GM12801 (cell line): ENCODE measurements around the gene KRTAP5-4.

Experiments used
- TF ChIP-seq, protein P1 (sequence below): IDR thresholded peaks from one replicate; pipeline ENCODE4 v1.5.1; 2011; ENCODE audit warnings: control low read depth; ENCODE audit not compliant: insufficient read length; ENCODE audit errors: extremely low read depth

KRTAP5-4 gene, protein sequence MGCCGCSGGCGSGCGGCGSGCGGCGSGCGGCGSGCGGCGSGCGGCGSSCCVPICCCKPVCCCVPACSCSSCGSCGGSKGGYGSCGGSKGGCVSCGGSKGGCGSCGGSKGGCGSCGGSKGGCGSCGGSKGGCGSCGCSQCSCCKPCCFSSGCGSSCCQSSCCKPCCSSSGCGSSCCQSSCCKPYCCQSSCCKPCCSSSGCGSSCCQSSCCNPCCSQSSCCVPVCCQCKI

DNA sequence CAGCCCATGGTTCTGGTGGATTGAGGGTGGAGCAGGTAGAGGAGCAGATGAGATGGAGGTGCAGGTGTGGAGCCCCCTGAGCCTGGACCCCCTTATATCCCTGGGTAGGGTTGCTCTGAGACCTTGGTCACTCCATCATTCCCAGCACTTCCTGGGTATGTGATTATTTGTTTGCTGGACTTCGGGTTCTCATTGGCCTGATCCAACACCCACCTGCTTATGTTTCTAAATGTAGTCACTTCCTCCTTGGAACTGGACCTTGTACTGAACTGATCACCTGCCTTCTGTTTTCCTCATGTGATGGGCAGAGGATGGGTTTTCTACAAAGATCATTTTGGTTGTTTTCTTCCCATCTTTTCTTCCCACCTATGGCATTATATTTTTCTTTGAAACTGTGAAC, at the start of gene KRTAP5-4:
Gene KRTAP5-4 (minus strand): TSS at position 53 of the 400 bp plus-strand sequence. CDS start 45 bp downstream, at position 8.
- TF ChIP-seq, protein P1, sequence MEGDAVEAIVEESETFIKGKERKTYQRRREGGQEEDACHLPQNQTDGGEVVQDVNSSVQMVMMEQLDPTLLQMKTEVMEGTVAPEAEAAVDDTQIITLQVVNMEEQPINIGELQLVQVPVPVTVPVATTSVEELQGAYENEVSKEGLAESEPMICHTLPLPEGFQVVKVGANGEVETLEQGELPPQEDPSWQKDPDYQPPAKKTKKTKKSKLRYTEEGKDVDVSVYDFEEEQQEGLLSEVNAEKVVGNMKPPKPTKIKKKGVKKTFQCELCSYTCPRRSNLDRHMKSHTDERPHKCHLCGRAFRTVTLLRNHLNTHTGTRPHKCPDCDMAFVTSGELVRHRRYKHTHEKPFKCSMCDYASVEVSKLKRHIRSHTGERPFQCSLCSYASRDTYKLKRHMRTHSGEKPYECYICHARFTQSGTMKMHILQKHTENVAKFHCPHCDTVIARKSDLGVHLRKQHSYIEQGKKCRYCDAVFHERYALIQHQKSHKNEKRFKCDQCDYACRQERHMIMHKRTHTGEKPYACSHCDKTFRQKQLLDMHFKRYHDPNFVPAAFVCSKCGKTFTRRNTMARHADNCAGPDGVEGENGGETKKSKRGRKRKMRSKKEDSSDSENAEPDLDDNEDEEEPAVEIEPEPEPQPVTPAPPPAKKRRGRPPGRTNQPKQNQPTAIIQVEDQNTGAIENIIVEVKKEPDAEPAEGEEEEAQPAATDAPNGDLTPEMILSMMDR = no peak

DNA sequence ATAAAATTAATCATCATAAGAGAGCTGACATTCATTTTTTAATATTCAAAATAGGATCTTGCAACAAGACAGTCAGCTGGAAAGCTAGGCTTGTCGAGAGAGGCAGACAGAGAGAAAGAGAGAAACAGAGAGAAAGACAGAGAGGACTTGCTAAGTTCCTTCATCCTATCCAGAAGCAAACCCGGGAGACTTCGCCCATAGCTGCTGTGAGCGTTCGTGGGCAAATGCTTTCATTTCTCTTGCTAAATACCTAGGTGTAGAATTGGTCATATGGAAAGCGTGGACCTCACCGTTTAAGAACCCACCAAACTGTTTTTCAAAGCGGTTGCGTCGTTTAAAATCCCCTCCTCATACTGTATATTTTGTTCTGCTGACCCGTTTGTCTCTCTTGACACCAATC, 49.7 kb upstream of the KRTAP5-4 start:
- TF ChIP-seq, protein P1 = no peak

DNA sequence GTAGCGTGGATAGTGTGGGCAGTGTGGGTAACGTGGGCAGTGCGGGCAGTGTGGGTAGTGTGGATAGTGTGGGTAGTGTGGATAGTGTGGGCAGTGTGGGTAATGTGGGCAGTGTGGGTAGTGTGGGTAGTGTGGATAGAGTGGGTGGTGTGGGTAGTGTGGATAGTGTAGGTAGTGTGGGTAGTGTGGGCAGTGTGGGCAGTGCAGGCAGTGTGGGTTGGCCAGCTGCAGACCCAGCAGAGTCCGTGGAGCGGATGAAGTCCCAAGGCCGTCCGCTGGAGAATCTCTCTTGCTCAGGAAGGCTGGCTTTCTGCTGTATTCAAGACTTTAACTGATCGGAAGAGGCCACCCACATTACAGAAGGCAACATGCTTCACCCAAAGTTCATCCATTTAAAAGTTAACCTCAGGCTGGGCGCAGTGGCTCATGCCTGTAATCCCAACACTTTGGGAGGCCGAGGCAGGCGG, 49.0 kb upstream of the KRTAP5-4 start:
- TF ChIP-seq, protein P1 = no peak

DNA sequence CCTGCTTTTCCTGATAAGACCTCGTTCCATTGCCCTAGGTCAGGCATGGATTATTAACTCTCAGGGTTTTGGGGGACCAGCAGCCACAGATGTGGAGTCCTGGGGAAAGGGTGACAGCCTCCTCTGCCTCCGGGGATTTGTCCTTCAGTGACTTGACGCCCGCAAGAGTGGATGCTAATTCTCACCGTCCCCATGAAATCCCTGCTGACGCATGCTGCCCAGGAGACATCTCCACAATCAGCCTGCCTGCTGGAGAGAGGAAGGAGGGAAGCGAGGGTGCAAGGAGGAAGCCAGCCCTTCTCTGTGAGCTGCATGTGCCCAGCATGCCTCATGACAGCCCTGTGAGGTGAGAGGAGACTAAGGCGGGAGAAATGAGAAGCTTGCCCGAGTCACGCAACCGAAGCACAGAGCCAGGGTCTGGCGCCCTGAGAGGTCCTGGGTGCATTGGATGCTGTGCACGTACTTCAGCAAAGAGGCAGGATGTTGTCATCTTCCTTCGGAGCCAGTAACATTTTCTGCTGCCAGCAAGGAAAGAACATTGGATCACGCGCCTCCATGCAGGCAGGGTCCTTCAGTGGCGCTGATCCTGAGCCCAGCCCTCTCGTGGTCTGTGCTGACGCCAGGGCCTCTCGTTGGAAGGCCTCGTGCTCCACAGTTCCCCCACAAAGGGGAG, 47.7 kb upstream of the KRTAP5-4 start:
- TF ChIP-seq, protein P1 = no peak

DNA sequence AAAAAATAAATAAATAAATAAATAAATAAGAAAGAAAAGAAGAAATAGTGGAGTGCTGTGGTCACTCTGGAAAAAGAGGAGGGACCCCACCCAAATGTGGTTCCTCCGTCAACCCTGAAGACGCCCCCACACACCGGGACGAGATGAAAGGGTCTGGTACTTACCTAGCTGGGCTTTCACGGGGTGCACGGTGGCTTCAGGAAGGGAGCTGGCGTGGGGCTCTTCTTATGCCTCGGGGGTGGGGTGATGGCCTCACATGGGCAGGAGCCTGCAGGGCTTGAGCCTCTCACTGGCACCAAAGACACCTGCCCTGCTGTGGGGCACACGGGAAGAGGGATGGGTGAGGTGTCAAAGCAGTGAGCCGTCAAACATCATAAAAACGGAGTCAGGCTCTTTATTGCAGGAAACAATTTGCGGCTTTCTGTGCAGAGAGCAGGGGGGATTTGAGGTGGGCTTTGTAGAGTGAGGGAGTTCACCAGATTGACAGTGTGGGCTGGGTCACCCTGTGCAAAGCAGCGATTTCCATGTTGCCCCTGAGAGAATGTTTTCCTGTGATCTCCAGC, 47.1 kb upstream of the KRTAP5-4 start:
- TF ChIP-seq, protein P1 = no peak

DNA sequence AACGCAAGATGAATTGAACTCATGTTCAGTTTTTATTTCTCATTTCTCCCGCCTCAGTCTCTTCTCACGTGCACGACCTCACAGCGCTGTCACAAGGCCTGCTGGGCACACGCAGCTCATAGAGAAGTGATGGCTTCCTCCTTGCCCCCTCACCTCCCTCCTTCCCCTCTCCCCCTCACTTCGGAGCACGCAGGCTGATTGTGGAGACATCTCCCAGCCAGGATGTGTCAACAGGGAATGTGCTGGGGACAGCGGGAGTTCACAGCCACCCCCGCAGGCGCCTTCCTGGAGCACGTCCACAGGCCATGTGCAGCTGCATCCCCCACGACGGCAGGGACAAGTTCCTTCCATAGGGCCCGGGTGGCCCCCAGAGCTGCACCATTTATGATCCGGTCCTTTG, 46.0 kb upstream of the KRTAP5-4 start:
- TF ChIP-seq, protein P1 = no peak

DNA sequence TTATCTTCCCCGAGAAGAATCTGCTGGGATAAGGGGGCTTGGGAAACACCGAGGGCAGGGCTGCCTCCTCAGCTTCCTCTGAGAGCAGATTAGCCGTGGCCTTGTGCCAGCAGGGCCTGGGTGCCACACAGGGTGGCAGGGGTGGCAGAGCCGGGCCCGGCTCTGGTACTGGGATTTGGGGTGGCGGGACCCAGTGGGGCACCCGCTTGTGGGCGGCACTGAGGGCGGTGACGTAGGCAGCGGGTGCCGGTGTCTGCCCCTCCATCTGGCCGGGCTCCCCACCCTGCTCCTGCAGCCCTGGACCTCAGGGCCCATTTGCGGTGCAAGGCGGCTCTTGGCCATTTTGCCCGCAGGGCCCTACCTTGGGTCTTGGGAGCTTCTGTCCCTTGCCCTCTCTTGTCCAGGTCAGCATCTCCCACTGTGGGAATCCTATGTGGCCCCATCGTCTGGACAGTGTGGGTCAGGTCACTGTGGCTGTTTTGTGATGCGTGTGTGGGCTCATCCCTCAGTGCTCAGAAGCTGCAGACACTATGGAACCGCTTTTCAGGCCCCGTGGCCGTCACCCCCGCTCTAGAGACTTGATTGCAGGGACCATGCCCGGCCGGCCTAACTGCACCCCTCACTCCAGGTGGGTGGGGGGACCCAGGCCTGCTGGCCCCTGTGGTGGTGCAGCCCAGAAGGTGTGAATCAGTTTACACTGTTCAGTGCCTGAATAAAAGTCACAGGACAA, 45.3 kb upstream of the KRTAP5-4 start:
- TF ChIP-seq, protein P1 = no peak
